GM12878 (cell line): ENCODE measurements around the gene HTRA2. TPM values are rescaled to one million over a fixed set of nuclear protein-coding genes. Genes with fewer than 3 reads are reported as not detected.

ENCODE experiments used
- ATF7 ChIP-seq: fragments of 450-650 bp; IDR thresholded peaks from 2 replicates; pipeline ENCODE4 v1.6.1; 2016; ENCODE audit warnings: low read depth, mild to moderate bottlenecking
- CBFB ChIP-seq: IDR thresholded peaks from 2 replicates; pipeline ENCODE4 v1.6.1; 2016; ENCODE audit warnings: antibody characterized with exemption, low read depth
- CREM ChIP-seq: IDR thresholded peaks from 2 replicates; pipeline ENCODE4 v1.6.1; 2014; ENCODE audit warnings: antibody characterized with exemption, low read depth
- ELK1 ChIP-seq: IDR thresholded peaks from 2 replicates; pipeline ENCODE4 v1.6.1; 2012; ENCODE audit warnings: low read depth, low read length, improper control_type of control experiment
- EP300 ChIP-seq, 2 experiments: fragments of 150-350 bp in 1 of 2; IDR thresholded peaks; 2 replicates each; pipeline ENCODE4 v1.6.1; 2011 to 2012; ENCODE audit warnings: low read depth in 2 of 2, low read length in 2 of 2, borderline replicate concordance in 1 of 2, improper control_type of control experiment in 1 of 2, inconsistent platforms in 1 of 2; ENCODE audit not compliant: control insufficient read depth in 1 of 2
- EZH2 ChIP-seq: IDR thresholded peaks from 2 replicates; pipeline ENCODE4 v1.6.1; 2012; ENCODE audit warnings: low read depth, mild to moderate bottlenecking, control low read depth, inconsistent platforms, low read length, borderline replicate concordance; ENCODE audit not compliant: control insufficient read depth
- FOXM1 ChIP-seq: IDR thresholded peaks from 2 replicates; pipeline ENCODE4 v1.6.1; 2012; ENCODE audit warnings: low read depth, mild to moderate bottlenecking, inconsistent platforms, low read length, moderate library complexity
- HCFC1 ChIP-seq: fragments of 150-350 bp; IDR thresholded peaks from 2 replicates; pipeline ENCODE4 v1.6.1; 2014; ENCODE audit warnings: low read length
- HDGF ChIP-seq: fragments of 450-650 bp; IDR thresholded peaks from 2 replicates; pipeline ENCODE4 v1.6.1; 2016; ENCODE audit warnings: antibody characterized with exemption
- JUNB ChIP-seq: IDR thresholded peaks from 2 replicates; pipeline ENCODE4 v1.6.1; 2016; ENCODE audit warnings: antibody characterized with exemption, mild to moderate bottlenecking
- MXI1 ChIP-seq: fragments of 150-350 bp; IDR thresholded peaks from 2 replicates; pipeline ENCODE4 v1.6.1; 2011; ENCODE audit warnings: low read depth, mild to moderate bottlenecking, inconsistent platforms, low read length, improper control_type of control experiment
- NFYA ChIP-seq: IDR thresholded peaks from 2 replicates; pipeline ENCODE4 v1.6.1; 2011; ENCODE audit warnings: low read depth, mild to moderate bottlenecking, low read length, improper control_type of control experiment, borderline replicate concordance
- NR2C2 ChIP-seq: IDR thresholded peaks from 2 replicates; pipeline ENCODE4 v1.6.1; 2011; ENCODE audit warnings: borderline replicate concordance, low read depth; ENCODE audit not compliant: control insufficient read depth, insufficient read length
- PAX8 ChIP-seq: fragments of 450-650 bp; IDR thresholded peaks from 2 replicates; pipeline ENCODE4 v1.6.1; 2017; ENCODE audit warnings: mild to moderate bottlenecking, moderate library complexity
- POU2F2 ChIP-seq: IDR thresholded peaks from 3 replicates; pipeline ENCODE4 v1.6.1; 2011; ENCODE audit warnings: low read depth, mild to moderate bottlenecking, low read length, borderline replicate concordance
- RELB ChIP-seq: fragments of 450-650 bp; IDR thresholded peaks from 2 replicates; pipeline ENCODE4 v1.6.1; 2017; ENCODE audit warnings: low read depth, mild to moderate bottlenecking, moderate library complexity
- RFX5 ChIP-seq: IDR thresholded peaks from 2 replicates; pipeline ENCODE4 v1.6.1; 2011; ENCODE audit warnings: low read depth, low read length, improper control_type of control experiment
- SMAD1 ChIP-seq: fragments of 450-650 bp; IDR thresholded peaks from 2 replicates; pipeline ENCODE4 v1.6.1; 2018; ENCODE audit warnings: mild to moderate bottlenecking, low read depth; ENCODE audit not compliant: partially characterized antibody
- SRF ChIP-seq, 2 experiments: IDR thresholded peaks; 2 replicates each; pipeline ENCODE4 v1.6.1; 2011; ENCODE audit warnings: low read depth in 2 of 2, low read length in 2 of 2, mild to moderate bottlenecking in 1 of 2, moderate library complexity in 1 of 2
- SUZ12 ChIP-seq: fragments of 200-600 bp; sonication (generic); IDR thresholded peaks from one replicate; pipeline ENCODE4 v1.6.1; 2018; ENCODE audit warnings: antibody characterized with exemption, mild to moderate bottlenecking; ENCODE audit not compliant: unreplicated experiment
- TARDBP ChIP-seq: IDR thresholded peaks from 2 replicates; pipeline ENCODE4 v1.6.1; 2016; ENCODE audit warnings: borderline replicate concordance
- TCF7 ChIP-seq: IDR thresholded peaks from 2 replicates; pipeline ENCODE4 v1.6.1; 2014; ENCODE audit warnings: antibody characterized with exemption, borderline replicate concordance
- USF1 ChIP-seq: IDR thresholded peaks from 2 replicates; pipeline ENCODE4 v1.6.1; 2011; ENCODE audit warnings: borderline replicate concordance, low read depth, mild to moderate bottlenecking, moderate library complexity, mixed read lengths, low read length; ENCODE audit not compliant: insufficient read depth; ENCODE audit errors: extremely low read length
- ZBED1 ChIP-seq: IDR thresholded peaks from 2 replicates; pipeline ENCODE4 v1.6.1; 2016; ENCODE audit warnings: borderline replicate concordance
- ZBTB11 ChIP-seq: fragments of 450-650 bp; formaldehyde crosslinking; IDR thresholded peaks from 2 replicates; pipeline ENCODE4 v1.5.0; 2022; ENCODE audit warnings: mild to moderate bottlenecking, missing genetic modification characterization
- ZSCAN29 ChIP-seq: fragments of 450-650 bp; IDR thresholded peaks from 2 replicates; pipeline ENCODE4 v1.6.1; 2017; ENCODE audit warnings: mild to moderate bottlenecking, moderate library complexity
- polyA plus RNA-seq, 11 experiments: library from polyadenylated mRNA; depleted of rRNA in 4 of 11; unstranded in 6 of 11; stranded (reverse) in 5 of 11; fragments of >200 nt; fragmentation: Nextera tagmentation in 4 of 11; fragmentation: Illumina TruSeq in 1 of 11; extraction: Ambion mirVana in 4 of 11; extraction: Trizol in 1 of 11; gene quantifications; 1 replicate in 1 of 11; 2 replicates in 10 of 11; pipeline versions ENCODE4 v1.2.1 to v1.2.3, GENCODE V29; 2011 to 2016; ENCODE audit warnings: inconsistent platforms in 2 of 11, missing spikeins in 2 of 11, low read depth in 1 of 11
- total RNA-seq, 4 experiments: library from RNA; depleted of rRNA in 3 of 4; stranded (reverse); fragments of >200 nt in 3 of 4; fragmentation: Illumina TruSeq in 1 of 4; extraction: Trizol in 1 of 4; gene quantifications; 2 replicates each; pipeline versions ENCODE4 v1.2.1 to v1.2.3, GENCODE V29; 2013 to 2021

HTRA2 gene
- total and polyA plus RNA-seq, 10 of the 15 experiments (the other 5 are each of a cell fraction or from before 2014, with no cell fraction given) = 42.3 to 73.9 (median 54.6) TPM

GRCh38 chr2:74571058-74571457 lies 41.3 kb downstream of the HTRA2 start (continued):
- no peak for TF ChIP-seq ELK1
- no peak for TF ChIP-seq NR2C2
- no peak for TF ChIP-seq EZH2
- TF ChIP-seq ATF7 = peak; percentile 92
- TF ChIP-seq MXI1 = no peak
- peak; percentile 22 for TF ChIP-seq SMAD1
- TF ChIP-seq SRF (IDR thresholded peaks at IDR 0.05; ENCODE audit: low read depth in 2 of 2, low read length in 2 of 2) = no peak
- peak; percentile 85 for TF ChIP-seq CREM
- peak; percentile 63; the same call in 1 of the 3 replicates for TF ChIP-seq POU2F2
- no peak for TF ChIP-seq TARDBP
- TF ChIP-seq USF1 = no peak
- TF ChIP-seq SUZ12 = no peak
- peak; percentile 92; the same call in 1 of the 2 replicates for TF ChIP-seq HDGF
- no peak for TF ChIP-seq ZBTB11 (CRISPR knock-in tag)
- TF ChIP-seq NFYA = no peak
- TF ChIP-seq PAX8 = no peak; the same call in 1 of the 2 replicates
- TF ChIP-seq CBFB = no peak
- TF ChIP-seq EP300 (IDR thresholded peaks at IDR 0.05; ENCODE audit: borderline replicate concordance in 1 of 2, control insufficient read depth in 1 of 2, low read depth in 2 of 2, low read length in 2 of 2) = peak; percentile 80 to 92; a peak in 3 of 4 replicates
- TF ChIP-seq RELB = peak; percentile 96
- peak; percentile 87 for TF ChIP-seq FOXM1
- no peak for TF ChIP-seq ZSCAN29
- no peak for TF ChIP-seq HCFC1
- no peak for TF ChIP-seq TCF7
- TF ChIP-seq RFX5 = no peak
- TF ChIP-seq ZBED1 = peak; percentile 69; the same call in 1 of the 2 replicates
- peak; percentile 94 for TF ChIP-seq JUNB
